Jurkat, Clone E6-1 (cell line): ENCODE results near the gene ADGRE1.

Experiments used
- DNase-seq: peaks from one replicate; pipeline ENCODE4 v3.0.0-alpha.2; 2011; ENCODE audit warnings: low read depth, low spot score
- H3K4me3 ChIP-seq: 2 replicates; pipeline ENCODE4 v1.5.1; 2011; ENCODE audit warnings: mild to moderate bottlenecking, low read length, control low read depth, moderate library complexity

The ADGRE1 gene

GRCh38 chr19:6935618-6936017 lies 48.2 kb downstream of the ADGRE1 start:
- DNase-seq, result no peak
- H3K4me3 ChIP-seq, result no peak overlapping the region

- DNase-seq, result no peak
- H3K4me3 ChIP-seq, result no peak overlapping the region
Measured at GRCh38 chr19:6945733-6946132, 58.4 kb downstream of the ADGRE1 start.

GRCh38 chr19:6947745-6948144 lies 60.4 kb downstream of the ADGRE1 start:
- no peak for DNase-seq
- H3K4me3 ChIP-seq, result no peak overlapping the region

- DNase-seq, result no peak
- H3K4me3 ChIP-seq, result no peak overlapping the region
Measured at GRCh38 chr19:6948884-6949283, 61.5 kb downstream of the ADGRE1 start.

GRCh38 chr19:6952956-6953355 lies 65.6 kb downstream of the ADGRE1 start:
- no peak for DNase-seq
- H3K4me3 ChIP-seq, result no peak overlapping the region

- DNase-seq, result no peak
- H3K4me3 ChIP-seq, result no peak overlapping the region
Measured at GRCh38 chr19:6955082-6955481, 67.7 kb downstream of the ADGRE1 start.

- no peak overlapping the region for H3K4me3 ChIP-seq
- DNase-seq, result no peak
Measured at GRCh38 chr19:6956573-6956972, 69.2 kb downstream of the ADGRE1 start.

GRCh38 chr19:6958791-6959190 lies 71.4 kb downstream of the ADGRE1 start:
- no peak for DNase-seq
- H3K4me3 ChIP-seq, result no peak overlapping the region

GRCh38 chr19:6963244-6963852 lies 76.0 kb downstream of the ADGRE1 start:
- DNase-seq, result no peak
- no peak overlapping the region for H3K4me3 ChIP-seq

- no peak overlapping the region for H3K4me3 ChIP-seq
- peak; percentile 37 for DNase-seq
Measured at GRCh38 chr19:6963937-6964336, 76.6 kb downstream of the ADGRE1 start.

GRCh38 chr19:6967967-6968366 lies 80.6 kb downstream of the ADGRE1 start:
- no peak overlapping the region for H3K4me3 ChIP-seq
- DNase-seq, result no peak

- DNase-seq, result no peak
- no peak overlapping the region for H3K4me3 ChIP-seq
Measured at GRCh38 chr19:6969490-6969889, 82.1 kb downstream of the ADGRE1 start.

GRCh38 chr19:6970021-6970420 lies 82.6 kb downstream of the ADGRE1 start:
- H3K4me3 ChIP-seq, result no peak overlapping the region
- DNase-seq, result no peak

- peak; percentile 66 for DNase-seq
- no peak overlapping the region for H3K4me3 ChIP-seq
Measured at GRCh38 chr19:6970443-6970842, 83.1 kb downstream of the ADGRE1 start.

GRCh38 chr19:6971366-6971765 lies 84.0 kb downstream of the ADGRE1 start:
- H3K4me3 ChIP-seq, result no peak overlapping the region
- no peak for DNase-seq

GRCh38 chr19:6976197-6976596 lies 88.8 kb downstream of the ADGRE1 start:
- no peak overlapping the region for H3K4me3 ChIP-seq
- no peak for DNase-seq

- H3K4me3 ChIP-seq, result no peak overlapping the region
- DNase-seq, result no peak
Measured at GRCh38 chr19:6979399-6979798, 92.0 kb downstream of the ADGRE1 start.

- DNase-seq, result no peak
- no peak overlapping the region for H3K4me3 ChIP-seq
Measured at GRCh38 chr19:6983448-6983847, 96.1 kb downstream of the ADGRE1 start.

- DNase-seq, result no peak
- no peak overlapping the region for H3K4me3 ChIP-seq
Measured at GRCh38 chr19:6987850-6988249, 100.5 kb downstream of the ADGRE1 start.

- no peak overlapping the region for H3K4me3 ChIP-seq
- DNase-seq, result no peak
Measured at GRCh38 chr19:6988257-6988656, 100.9 kb downstream of the ADGRE1 start.
